HG03280 (cell line): ENCODE measurements around the gene SWI5.
"Not testable (repeated sequence)": the region's sequence is repeated elsewhere in the genome, so short reads cannot be mapped to it uniquely, and the experiment has no call there.

ENCODE experiments used
- ATAC-seq: cut with Tn5 transposase; IDR thresholded peaks from one replicate; pipeline ENCODE4 v1.9.1; 2021; ENCODE audit warnings: mild to moderate bottlenecking, moderate library complexity; ENCODE audit not compliant: unreplicated experiment

The SWI5 gene

GRCh38 chr9:128276008-128276573 is at the start of gene SWI5:
Gene SWI5, plus strand, starts transcription at chr9:128276276.
- peak; percentile 93 for ATAC-seq

GRCh38 chr9:128226412-128226801 is 49.7 kb upstream of the SWI5 start:
- ATAC-seq = no peak

DNA sequence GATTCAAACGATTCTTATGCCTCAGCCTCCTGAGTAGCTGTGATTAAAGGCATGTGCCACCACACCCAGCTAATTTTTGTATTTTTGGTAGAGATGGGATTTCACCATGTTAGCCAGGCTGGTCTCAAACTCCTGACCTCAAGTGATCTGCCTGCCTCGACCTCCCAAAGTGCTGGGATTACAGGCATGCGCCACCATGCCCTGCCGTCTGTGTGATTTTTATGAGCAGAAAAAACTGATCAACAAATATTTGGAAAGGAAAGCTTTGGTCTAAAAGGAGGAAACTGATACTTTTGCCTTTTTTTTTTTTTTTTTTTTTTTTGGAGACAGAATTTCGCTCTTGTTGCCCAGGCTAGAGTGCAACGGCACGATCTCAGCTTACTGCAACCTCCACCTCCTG is 45.2 kb upstream of the SWI5 start:
- ATAC-seq = not testable (repeated sequence)

- no peak for ATAC-seq
Observed at GRCh38 chr9:128231638-128232527, 44.2 kb upstream of the SWI5 start.

- no peak for ATAC-seq
Observed at GRCh38 chr9:128232528-128233428, 43.3 kb upstream of the SWI5 start.

- no peak for ATAC-seq
Observed at GRCh38 chr9:128233817-128234406, 42.2 kb upstream of the SWI5 start.

DNA sequence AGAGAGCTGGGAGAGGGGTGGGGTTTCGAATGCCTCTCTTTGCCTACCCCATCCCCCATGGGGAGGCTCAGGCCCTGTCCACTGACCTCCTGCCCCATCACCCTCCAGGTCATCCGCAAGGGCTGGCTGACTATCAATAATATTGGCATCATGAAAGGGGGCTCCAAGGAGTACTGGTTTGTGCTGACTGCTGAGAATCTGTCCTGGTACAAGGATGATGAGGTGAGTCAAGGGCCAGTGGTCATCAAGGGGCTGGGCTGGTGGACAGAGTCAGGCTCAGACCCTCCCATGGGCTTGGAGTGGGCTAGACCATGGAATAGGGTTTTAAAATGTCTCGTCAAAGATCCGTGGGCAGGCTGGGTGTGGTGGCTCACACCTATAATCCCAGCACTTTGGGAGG is 34.0 kb upstream of the SWI5 start:
- ATAC-seq = no peak

DNA sequence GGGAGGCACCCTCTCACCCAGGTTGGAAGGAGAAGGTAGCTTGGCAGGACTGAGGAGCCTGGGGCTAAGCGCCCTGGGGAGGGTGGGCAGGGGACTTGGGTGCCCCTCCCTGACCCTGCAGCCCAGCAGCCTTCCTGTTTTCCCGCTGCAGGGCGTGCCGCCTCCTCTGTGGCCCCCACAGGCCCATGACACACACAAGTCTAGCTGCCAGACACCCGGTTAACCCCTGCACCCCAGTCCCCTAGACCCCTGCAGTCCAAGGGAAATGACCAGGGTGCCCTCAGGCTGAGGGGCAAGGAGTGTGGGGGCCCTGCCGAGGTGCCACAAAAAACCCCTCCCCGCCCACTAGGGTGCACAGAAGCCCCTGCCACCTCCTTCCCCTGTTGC is 33.3 kb upstream of the SWI5 start:
- ATAC-seq = no peak

- no peak for ATAC-seq
Observed at GRCh38 chr9:128243215-128244018, 32.7 kb upstream of the SWI5 start.

DNA sequence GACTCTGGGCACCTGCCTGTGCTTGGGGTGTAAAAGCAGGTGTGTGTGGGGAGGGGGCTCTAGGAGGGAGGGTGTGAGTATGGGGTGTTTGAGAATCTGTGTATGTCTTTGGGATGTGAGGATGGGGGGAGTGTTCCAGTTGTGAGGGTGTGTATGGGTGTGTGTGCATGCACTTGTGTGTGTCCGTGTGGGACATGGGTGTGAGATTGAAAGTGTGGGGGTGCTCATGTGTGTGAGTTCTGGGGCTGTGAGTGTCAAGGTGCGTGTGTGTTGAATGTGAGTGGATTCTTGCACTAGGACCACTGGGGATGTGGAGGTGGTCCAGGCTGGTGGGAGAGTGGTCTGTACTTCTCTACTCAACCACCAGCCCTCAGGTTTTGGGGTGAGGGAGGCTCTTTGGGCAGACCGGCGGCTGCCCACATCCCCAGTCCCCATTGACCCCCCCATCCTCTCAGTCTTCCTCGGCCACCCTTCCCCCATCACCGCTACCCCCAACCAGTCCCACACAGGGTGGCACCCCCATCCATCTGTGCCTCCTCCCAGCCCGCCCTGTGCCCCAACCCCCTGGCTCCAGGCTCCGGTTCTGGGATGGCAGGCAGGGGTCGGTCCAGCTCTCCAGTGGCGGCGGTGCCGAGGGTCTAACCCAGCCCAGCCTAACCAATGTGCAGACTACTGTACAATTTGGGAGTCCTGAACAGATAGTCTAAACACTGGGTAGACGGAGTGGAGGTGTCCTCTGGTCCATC is 31.8 kb upstream of the SWI5 start:
- ATAC-seq = no peak

DNA sequence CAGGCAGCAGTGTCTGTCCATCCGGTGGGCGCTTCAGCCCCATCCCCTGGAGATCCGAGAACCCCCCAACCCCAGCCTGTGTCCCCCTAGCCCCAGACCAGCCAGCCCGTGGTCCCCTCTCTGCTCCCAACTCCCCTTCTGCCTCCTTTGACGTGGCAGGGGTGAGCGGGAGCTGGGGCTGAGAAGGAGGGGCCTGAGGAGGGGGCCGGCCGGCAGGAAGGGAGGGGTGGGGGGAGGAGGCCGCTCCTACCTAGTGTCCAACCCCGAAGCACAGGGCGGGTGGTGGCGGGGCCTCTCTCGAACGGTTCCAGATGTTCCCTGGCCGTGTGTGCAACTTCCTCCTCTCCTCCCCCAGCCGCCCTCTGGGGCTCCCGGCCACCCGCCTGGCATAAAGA is 31.2 kb upstream of the SWI5 start:
- ATAC-seq = no peak

- ATAC-seq = no peak
Observed at GRCh38 chr9:128245421-128246151, 30.5 kb upstream of the SWI5 start.

DNA sequence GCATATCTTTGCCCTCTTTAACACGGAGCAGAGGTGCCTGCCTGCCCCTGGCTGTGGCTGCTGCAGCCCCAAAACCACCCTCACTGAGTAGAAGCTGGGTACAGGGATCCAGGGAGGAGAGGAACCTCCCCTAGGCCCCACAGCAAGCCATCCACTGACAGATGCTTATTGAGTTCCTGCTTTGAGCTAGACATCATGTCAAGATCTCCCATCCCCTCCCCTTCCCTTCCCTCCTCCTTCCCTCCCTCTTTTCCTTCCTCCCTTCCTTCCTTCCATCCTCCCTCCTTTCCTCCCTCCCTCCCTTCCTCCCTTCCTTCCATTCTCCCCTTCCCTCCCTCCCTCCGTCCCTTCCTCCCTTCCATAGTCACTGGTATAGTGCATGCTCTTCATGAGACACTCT is 29.6 kb upstream of the SWI5 start:
- no peak for ATAC-seq

DNA sequence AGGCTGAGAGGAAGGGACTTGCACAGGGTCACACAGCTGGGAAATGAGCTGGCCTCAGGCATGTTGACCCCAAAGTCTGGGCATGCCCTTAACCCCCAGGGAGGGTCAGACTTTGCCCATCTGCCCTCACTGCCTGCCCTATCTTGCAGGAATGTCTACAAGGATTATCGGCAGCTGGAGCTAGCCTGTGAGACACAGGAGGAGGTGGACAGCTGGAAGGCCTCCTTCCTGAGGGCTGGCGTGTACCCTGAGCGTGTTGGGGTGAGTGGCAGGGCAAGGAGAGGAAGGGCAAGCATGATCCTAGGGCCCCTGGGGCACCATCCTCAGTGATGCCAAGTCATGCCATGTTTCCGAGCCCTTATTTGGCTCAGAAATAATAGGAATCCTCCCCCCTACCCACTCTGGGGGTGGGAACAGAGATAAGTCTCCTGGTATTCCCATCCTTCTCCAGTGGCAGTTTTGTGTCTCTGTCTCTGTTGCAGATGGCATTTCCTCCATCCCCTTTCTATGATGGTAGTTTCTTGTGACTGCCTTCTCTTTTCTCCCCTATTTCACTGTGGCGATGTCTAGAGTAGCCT is 28.8 kb upstream of the SWI5 start:
- no peak for ATAC-seq

DNA sequence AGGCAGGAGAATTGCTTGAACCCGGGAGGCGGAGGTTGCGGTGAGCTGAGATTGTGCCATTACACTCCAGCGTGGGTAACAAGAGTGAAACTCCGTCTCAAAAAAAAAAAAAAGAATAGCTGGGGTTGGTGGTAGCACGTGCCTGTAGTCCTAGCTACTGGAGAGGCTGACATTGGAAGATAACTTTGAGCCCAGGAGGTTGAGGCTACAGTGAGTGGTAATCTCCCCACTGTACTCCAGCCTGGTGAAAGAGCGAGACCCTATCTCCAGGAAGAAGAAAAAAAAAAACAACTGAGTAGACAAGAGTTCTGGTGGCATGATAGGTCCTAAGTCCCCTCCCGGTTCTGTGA is 26.5 kb upstream of the SWI5 start:
- no peak for ATAC-seq

DNA sequence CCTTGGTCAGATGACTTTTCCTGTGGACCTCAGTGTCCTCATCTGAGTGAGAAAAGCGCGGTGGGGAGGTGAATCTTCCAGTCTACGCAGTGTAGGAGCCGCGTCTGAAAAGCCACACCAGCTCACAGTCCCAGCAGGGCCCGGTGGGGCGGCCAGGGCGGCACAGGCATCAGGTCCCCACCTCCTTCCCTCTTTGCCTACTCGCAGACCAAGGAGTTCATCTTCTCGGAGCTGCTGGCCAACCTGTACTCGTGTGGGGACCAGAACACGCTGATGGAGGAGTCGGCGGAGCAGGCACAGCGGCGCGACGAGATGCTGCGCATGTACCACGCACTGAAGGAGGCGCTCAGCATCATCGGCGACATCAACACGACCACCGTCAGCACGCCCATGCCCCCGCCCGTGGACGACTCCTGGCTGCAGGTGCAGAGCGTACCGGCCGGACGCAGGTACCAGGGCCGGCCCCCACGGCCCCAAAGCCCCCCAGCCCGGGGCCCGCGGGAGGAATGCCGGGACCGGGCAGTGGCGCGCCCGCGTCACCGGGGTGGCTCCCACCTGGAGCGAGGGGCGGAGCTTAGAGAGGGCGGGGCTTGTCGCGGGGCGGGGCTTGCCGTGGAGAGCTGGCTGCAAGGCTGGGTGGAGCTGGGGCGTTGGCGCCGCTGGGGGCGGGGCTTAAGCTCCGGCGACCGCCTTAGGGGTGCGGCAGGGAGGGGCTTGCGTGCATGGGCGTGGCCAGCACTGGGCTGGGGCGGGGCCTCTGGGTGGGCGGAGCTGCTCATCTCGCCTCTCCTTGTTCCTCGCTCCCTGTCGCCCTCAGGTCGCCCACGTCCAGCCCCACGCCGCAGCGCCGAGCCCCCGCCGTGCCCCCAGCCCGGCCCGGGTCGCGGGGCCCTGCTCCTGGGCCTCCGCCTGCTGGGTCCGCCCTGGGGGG is 25.9 kb upstream of the SWI5 start:
- peak; percentile 93 for ATAC-seq

- ATAC-seq = no peak
Observed at GRCh38 chr9:128250839-128251731, 25.0 kb upstream of the SWI5 start.
